GM19324 (cell line): ENCODE data around the gene CYP3A4.
"Not testable (repeated sequence)": the region's sequence is repeated elsewhere in the genome, so short reads cannot be mapped to it uniquely, and the experiment has no call there.

Experiments
- ATAC-seq: cut with Tn5 transposase; IDR thresholded peaks from one replicate; pipeline ENCODE4 v1.9.1; 2021; ENCODE audit warnings: mild to moderate bottlenecking, moderate library complexity; ENCODE audit not compliant: unreplicated experiment, low FRiP score

The CYP3A4 gene

DNA sequence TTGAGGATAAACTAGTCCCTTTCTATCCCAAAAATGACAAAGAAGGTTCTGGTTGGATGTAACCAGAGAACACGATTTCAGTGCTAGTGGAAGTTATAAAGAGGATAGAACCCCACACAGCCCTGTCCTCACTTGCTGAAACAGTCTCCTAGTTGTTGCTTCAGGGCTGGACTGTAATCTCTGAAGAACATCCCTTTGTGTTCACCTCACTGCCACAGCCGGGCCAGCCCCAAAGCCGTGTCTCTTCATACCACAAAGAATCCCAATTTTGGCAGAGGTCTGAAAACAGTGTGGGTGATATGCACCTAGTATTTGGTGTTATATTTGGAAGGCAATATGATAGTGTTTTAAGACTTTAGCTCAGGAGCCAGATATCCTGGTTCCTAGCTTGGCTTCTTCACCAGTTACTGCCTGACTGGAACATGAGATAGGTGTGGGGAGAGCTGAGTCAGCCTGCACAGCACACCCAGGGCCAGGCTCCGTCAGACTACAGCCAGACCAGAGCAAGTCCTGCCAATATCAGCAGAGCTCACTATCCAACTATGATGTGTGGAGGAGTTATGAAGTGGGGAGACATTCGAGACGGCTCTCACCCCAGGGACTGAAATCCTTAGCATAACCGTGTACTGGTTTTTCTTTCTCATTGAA, 21.2 kb downstream of the CYP3A4 start:
- no peak for ATAC-seq

GRCh38 chr7:99755085-99755484, 28.9 kb downstream of the CYP3A4 start:
- no peak for ATAC-seq

- ATAC-seq: no peak
Measured at GRCh38 chr7:99752356-99752755, 31.6 kb downstream of the CYP3A4 start.

DNA sequence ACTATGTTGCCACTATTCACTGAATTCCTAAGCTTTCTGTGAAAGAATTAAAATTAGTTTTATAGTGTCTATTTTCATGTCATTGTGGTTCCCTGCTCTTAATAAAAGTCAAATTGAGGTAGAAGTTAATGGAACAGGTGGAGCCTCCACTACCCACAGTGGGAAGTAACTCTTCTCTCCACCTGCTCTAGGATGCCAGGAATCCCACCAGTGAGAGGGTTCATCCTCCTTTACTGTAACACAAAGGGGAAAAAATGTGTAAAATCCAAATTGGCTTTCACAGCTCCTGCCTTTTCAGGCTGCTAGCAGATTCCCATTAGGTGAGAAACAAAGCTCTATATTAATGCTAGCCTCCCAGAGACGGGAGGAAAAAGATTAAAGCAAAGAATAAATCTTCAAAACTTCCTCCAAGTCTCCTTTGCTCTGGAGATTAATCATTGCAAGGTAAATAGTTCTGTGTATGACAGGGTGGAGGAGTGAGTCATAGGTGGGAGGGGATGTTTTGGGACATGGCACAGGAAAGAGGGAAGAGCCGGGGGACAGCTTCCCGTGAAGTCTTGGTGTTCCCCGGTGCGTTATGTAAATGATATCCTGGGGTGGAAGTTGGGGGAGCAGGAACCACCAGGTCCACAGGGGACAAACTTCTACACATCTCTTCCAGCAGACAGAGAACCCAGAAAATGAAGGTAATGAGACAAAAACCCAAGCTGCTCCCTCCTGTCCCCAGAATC, 32.5 kb downstream of the CYP3A4 start:
- ATAC-seq: not testable (repeated sequence)

GRCh38 chr7:99748846-99749579, 35.0 kb downstream of the CYP3A4 start:
- ATAC-seq: no peak

GRCh38 chr7:99746915-99747314, 37.1 kb downstream of the CYP3A4 start:
- not testable (repeated sequence) for ATAC-seq

GRCh38 chr7:99745395-99745794, 38.6 kb downstream of the CYP3A4 start:
- ATAC-seq: not testable (repeated sequence)

- ATAC-seq: no peak
Measured at GRCh38 chr7:99742737-99743394, 41.1 kb downstream of the CYP3A4 start.

GRCh38 chr7:99741441-99741795, 42.6 kb downstream of the CYP3A4 start:
- ATAC-seq: no peak

DNA sequence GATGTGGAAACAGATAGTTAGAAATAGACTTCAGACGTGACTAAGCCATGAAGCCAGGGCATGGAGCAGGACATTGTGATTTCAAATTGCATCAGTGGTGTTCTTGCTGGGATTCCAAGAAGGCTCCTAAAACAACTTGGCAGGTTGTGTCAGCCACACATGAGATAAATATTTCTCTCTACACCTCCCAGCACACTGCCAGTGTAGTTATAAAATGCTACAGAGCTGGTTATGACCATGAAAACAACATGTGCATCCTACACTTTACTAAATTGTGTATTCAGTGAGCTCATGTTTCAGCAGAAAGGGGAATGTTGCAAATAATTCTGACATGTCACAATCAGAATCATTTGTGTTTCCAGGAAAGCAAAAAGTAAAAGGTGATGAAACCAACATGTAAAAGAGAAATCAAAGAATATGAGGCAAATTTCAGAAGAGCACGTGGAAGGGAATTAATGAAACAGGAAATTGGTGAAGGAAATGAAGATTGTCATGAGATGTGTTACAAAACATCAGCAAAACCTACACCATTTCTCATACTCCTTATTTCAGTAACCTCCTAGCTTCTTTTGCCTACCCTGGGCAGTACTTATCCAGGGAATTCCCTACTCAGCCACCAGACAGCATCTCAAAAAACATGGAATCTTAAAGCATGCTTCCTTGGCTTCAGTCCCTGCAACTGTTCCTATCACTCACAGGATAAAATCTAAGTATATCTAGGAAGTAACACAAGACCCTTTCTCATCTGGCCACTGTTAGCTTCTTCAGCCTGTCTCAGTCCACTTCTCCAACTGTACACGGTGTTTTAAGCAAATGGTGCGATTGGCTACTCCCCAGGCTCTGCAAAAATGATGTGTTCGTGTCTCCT, 43.2 kb downstream of the CYP3A4 start:
- no peak for ATAC-seq

- no peak for ATAC-seq
Measured at GRCh38 chr7:99739699-99740572, 44.0 kb downstream of the CYP3A4 start.

GRCh38 chr7:99737726-99738125, 46.3 kb downstream of the CYP3A4 start:
- no peak for ATAC-seq

DNA sequence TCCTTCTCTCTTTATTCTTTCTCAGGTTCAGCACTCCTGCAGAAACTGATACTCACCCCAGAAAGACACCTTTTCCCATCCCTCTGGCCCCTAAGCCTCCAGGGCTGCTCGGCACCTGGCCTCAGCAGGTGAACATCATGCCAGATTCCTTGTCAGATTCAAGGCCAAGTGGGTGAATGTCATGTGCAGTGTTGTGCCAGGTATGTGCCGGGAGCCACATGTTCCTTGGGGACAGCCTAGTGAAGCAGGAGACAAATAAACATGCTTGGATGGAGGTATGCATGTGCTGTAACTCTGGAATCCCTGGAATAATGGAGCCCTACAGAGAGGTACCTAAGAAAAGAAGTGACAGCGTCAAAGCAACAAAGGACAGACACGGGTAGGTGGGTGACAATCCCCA, 47.3 kb downstream of the CYP3A4 start:
- ATAC-seq: not testable (repeated sequence)

DNA sequence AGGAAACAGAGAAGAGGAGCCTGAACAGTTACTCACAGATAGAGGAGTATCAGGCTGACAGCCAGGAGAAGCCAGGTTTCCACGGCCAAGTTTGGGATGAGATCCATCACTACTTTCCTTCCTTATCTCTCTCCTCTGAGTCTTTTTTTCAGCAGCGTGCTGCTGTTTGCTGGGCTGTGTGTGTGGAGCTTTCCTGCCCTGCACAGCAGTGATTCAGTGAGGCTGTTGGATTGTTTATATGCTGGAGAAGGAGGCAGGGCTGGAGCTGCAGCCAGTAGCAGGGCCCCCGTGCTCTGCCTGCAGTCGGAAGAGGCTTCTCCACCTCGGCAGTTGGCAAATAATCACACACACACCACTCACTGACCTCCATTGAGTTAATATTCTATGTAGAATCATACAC, 49.0 kb downstream of the CYP3A4 start, which contains the start of gene CYP3A7:
Gene CYP3A7 (minus strand): TSS at position 210 of the 400 bp plus-strand sequence. CDS start 103 bp downstream, at position 107.
- ATAC-seq: no peak

DNA sequence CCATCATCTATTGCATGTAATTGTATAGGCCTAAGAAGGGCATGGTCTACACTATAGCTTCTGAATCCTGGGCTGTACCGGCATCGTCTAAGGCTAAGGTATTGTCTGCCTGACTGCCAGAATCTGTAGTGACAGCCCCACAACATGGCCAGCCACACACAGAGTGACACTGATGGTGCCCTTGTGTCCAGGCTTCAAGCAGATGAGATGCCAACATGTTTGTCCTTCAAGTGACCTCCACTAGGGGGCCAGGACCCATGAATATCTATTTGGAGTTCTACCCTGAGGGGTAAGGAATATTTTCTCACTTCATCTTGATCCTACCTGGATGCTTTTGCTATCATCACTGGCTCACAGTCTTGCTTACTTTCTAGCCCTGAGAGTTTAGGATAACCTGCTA, 50.5 kb downstream of the CYP3A4 start:
- no peak for ATAC-seq

GRCh38 chr7:99733003-99733402, 51.0 kb downstream of the CYP3A4 start:
- ATAC-seq: no peak

DNA sequence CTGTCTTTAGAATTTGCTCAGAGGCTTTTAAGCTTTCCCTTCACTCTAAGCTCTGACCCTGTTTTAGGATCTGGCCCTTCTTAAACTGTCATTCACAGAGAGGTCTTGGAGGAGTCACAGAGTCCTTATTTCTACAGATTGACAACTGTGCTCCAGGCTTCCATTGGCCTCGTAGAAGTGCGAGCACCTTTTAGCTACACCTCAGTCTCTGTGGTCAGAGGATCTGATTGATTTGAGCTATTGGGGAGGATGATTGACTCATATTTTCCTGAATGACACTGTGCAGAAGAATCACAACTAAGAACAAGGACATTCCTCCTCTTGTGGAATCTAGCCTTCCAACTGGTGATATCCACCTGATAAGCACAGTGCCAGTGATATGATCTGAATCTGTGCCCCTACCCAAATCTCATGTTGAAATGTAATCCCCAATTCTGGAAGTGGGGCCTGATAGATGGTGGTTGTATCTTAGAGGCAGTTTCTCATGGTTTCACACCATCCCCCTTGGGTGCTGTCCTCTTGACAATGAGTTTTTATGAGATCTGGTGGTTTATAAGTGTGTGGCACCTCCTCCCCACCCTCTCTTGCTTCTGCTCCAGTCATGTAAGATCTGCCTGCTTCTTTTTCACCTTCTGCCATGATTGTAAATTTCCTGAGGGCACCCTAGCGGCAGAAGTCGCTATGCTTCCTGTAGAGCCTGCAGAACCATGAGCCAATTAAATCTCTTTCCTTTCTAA, 52.2 kb downstream of the CYP3A4 start:
- ATAC-seq: no peak

- ATAC-seq: no peak
Measured at GRCh38 chr7:99730992-99731391, 53.0 kb downstream of the CYP3A4 start.
